Gastrocnemius medialis (tissue), 4 donors: Measurements from ENCODE around the gene CNP. TPM values are rescaled to one million over a fixed set of nuclear protein-coding genes. Genes with fewer than 3 reads are reported as not detected.

ENCODE experiments used
- ATAC-seq, 2 donors: fragments of 150-250 bp; one replicate each; pipeline ENCODE4 v1.9.1; 2016
- DNase-seq, 2 donors: peaks; one replicate each; pipeline ENCODE4 v3.0.0-alpha.2; 2019
- H3K27ac ChIP-seq, 4 donors: fragments of 200-600 bp; sonication (generic); 1 replicate in 1 of 4; 2 replicates in 3 of 4; pipeline ENCODE4 v1.5.1; 2016 to 2018; ENCODE audit warnings: mild to moderate bottlenecking in 2 of 4, moderate library complexity in 1 of 4
- H3K27me3 ChIP-seq, 3 donors: fragments of 200-600 bp; sonication (generic) in 2 of 3; 1 replicate in 1 of 3; 2 replicates in 2 of 3; pipeline versions ENCODE4 v1.5.1 to v1.6.0; 2016 to 2019; ENCODE audit warnings: mild to moderate bottlenecking in 1 of 3, moderate library complexity in 1 of 3
- H3K36me3 ChIP-seq, 2 donors: fragments of 200-600 bp; sonication (generic) in 1 of 2; one replicate each; pipeline ENCODE4 v1.5.1; 2017 to 2018
- H3K4me1 ChIP-seq, 2 donors: fragments of 200-600 bp; sonication (generic) in 1 of 2; one replicate each; pipeline ENCODE4 v1.5.1; 2016 to 2017; ENCODE audit warnings: mild to moderate bottlenecking in 2 of 2
- H3K4me3 ChIP-seq, 4 donors: fragments of 200-600 bp; sonication (generic) in 3 of 4; 1 replicate in 1 of 4; 2 replicates in 3 of 4; pipeline ENCODE4 v1.5.1; 2016 to 2019; ENCODE audit warnings: mild to moderate bottlenecking in 2 of 4
- H3K9me3 ChIP-seq, 3 donors: fragments of 200-600 bp; sonication (generic) in 2 of 3; 1 replicate in 1 of 3; 2 replicates in 2 of 3; pipeline ENCODE4 v1.5.1; 2016 to 2019
- POLR2A ChIP-seq, 2 donors: fragments of 450-650 bp; IDR thresholded peaks; one replicate each; pipeline ENCODE4 v1.6.1; 2017; ENCODE audit warnings: antibody characterized with exemption in 2 of 2, mild to moderate bottlenecking in 2 of 2, moderate library complexity in 2 of 2
- in situ Hi-C, 4 donors: fragments of 200-750 bp; cut with MboI; loops; one replicate each; pipeline versions ENCODE4 v1.15.0 to v1.8.0; 2017; ENCODE audit warnings: low sequenced_read_pairs in 4 of 4
- intact Hi-C: fragments of 100-400 bp; cut with DNase I; formaldehyde crosslinking; loops from one replicate; pipeline ENCODE4 v1.15.1; 2023; ENCODE audit warnings: low total_unique reads
- total RNA-seq, 4 donors: library from RNA; depleted of rRNA; stranded (reverse); fragments of >200 nt; gene quantifications; one replicate each; pipeline versions ENCODE4 v1.1.0 to v1.2.3, GENCODE V29; 2016
- TF ChIP-seq, protein P1 (sequence below), 5 experiments: fragments of 450-650 bp in 3 of 5; fragments of 200-600 bp in 2 of 5; sonication (generic) in 2 of 5; IDR thresholded peaks in 4 of 5; conservative IDR thresholded peaks in 1 of 5; 1 replicate in 4 of 5; 2 replicates in 1 of 5; pipeline ENCODE4 v1.5.1; 2016 to 2019; ENCODE audit warnings: antibody characterized with exemption in 5 of 5, mild to moderate bottlenecking in 3 of 5, moderate library complexity in 3 of 5

The CNP gene
- total RNA-seq, 4 donors from 2014 or later: 15.1 to 26.2 (median 20.4) TPM

DNA sequence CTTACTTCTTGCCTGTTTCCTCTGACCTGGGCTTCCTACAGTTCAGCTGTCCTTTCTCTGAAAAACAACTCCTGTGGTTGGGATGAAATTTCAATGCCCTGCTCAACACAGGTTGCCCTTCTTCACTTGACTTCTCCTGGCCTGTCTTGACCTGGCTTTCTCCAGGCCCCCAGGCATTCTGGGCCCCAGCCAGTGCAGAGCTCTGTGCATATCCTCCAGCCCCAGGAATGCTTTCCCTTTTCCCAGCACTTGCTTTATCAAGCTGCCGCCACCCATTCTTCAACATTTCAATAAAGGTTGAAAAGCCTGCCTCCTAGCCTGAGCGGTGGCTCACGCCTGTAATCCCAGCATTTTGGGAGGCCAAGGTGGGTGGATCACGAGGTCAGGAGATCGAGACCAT, 25.4 kb upstream of the CNP start:
- no peak overlapping the region for H3K4me3 ChIP-seq
- ATAC-seq (no peak), DNase-seq (no peak)
- intact Hi-C loops: no loop called here
- no peaks in the 10 kb centered on the region for H3K27me3 ChIP-seq
- no peak for TF ChIP-seq POLR2A (IDR thresholded peaks at IDR 0.05)
- TF ChIP-seq, protein P1, sequence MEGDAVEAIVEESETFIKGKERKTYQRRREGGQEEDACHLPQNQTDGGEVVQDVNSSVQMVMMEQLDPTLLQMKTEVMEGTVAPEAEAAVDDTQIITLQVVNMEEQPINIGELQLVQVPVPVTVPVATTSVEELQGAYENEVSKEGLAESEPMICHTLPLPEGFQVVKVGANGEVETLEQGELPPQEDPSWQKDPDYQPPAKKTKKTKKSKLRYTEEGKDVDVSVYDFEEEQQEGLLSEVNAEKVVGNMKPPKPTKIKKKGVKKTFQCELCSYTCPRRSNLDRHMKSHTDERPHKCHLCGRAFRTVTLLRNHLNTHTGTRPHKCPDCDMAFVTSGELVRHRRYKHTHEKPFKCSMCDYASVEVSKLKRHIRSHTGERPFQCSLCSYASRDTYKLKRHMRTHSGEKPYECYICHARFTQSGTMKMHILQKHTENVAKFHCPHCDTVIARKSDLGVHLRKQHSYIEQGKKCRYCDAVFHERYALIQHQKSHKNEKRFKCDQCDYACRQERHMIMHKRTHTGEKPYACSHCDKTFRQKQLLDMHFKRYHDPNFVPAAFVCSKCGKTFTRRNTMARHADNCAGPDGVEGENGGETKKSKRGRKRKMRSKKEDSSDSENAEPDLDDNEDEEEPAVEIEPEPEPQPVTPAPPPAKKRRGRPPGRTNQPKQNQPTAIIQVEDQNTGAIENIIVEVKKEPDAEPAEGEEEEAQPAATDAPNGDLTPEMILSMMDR (IDR thresholded peaks at IDR 0.05 in 4 of 5, conservative IDR thresholded peaks at IDR 0.05 in 1 of 5): no peak
- H3K9me3 ChIP-seq: no peaks in the 10 kb centered on the region
- in situ Hi-C loops: no loop called here
- no peaks in the 10 kb centered on the region for H3K36me3 ChIP-seq
- H3K27ac ChIP-seq: no peak overlapping the region
- H3K4me1 ChIP-seq: peaks cover 19 to 21% of the 10 kb centered on the region in 2 donors

- DNase-seq (no peak), ATAC-seq (no peak)
- Histone ChIP-seq H3K27ac (no peak overlapping the region), H3K4me1 (peaks cover 13 to 14% of the 10 kb centered on the region in 2 donors), H3K27me3 (no peaks in the 10 kb centered on the region), H3K36me3 (no peaks in the 10 kb centered on the region), H3K9me3 (no peaks in the 10 kb centered on the region), H3K4me3 (no peak overlapping the region)
- TF ChIP-seq, protein P1 (IDR thresholded peaks at IDR 0.05 in 4 of 5, conservative IDR thresholded peaks at IDR 0.05 in 1 of 5): no peak
- TF ChIP-seq POLR2A (IDR thresholded peaks at IDR 0.05): no peak
- intact Hi-C loops (no loop called here), in situ Hi-C loops (no loop called here)
Measured at GRCh38 chr17:41942626-41943373, 23.8 kb upstream of the CNP start.

DNA sequence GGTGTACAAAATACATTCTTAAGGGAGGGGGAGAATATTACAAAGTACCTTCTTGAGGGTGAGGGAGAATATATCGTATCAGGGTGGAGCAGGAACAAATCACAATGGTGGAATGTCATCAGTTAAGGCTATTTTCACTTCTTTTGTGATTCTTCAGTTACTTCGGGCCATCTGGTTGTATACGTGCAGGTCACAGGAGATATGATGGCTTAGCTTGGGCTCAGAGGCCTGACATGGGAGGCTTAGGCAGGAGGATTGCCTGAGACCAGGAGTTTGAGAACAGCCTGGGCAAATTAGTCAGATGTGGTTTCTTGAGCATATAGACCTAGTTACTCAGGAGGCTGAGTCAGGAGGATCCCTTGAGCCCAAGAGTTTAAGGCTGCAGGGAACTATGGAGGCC, 23.1 kb upstream of the CNP start:
- in situ Hi-C loops: no loop called here
- Histone ChIP-seq H3K4me1 (peaks cover 6 to 7% of the 10 kb centered on the region in 2 donors), H3K27ac (no peak overlapping the region), H3K36me3 (no peaks in the 10 kb centered on the region), H3K9me3 (no peaks in the 10 kb centered on the region), H3K4me3 (no peak overlapping the region), H3K27me3 (no peaks in the 10 kb centered on the region)
- ATAC-seq (no peak), DNase-seq (no peak)
- intact Hi-C loops: no loop called here
- TF ChIP-seq, protein P1 (IDR thresholded peaks at IDR 0.05 in 4 of 5, conservative IDR thresholded peaks at IDR 0.05 in 1 of 5): no peak
- no peak for TF ChIP-seq POLR2A (IDR thresholded peaks at IDR 0.05)

GRCh38 chr17:41944943-41945342, 21.7 kb upstream of the CNP start:
- intact Hi-C loops: no loop called here
- TF ChIP-seq, protein P1 (IDR thresholded peaks at IDR 0.05 in 4 of 5, conservative IDR thresholded peaks at IDR 0.05 in 1 of 5): no peak
- TF ChIP-seq POLR2A (IDR thresholded peaks at IDR 0.05): no peak
- ATAC-seq: no peak

More at GRCh38 chr17:41944943-41945342, 21.7 kb upstream of the CNP start:
- H3K9me3 ChIP-seq: no peaks in the 10 kb centered on the region
- no peaks in the 10 kb centered on the region for H3K36me3 ChIP-seq
- DNase-seq: no peak
- in situ Hi-C loops: no loop called here
- H3K27me3 ChIP-seq: no peaks in the 10 kb centered on the region
- peaks cover 0 to 7% of the 10 kb centered on the region in 2 donors for H3K4me1 ChIP-seq
- no peak overlapping the region for H3K27ac ChIP-seq
- H3K4me3 ChIP-seq: no peak overlapping the region
